Panc1 (cell line): ENCODE data around the gene FOXA3. TPM values are rescaled to one million over a fixed set of nuclear protein-coding genes. Genes with fewer than 3 reads are reported as not detected.

Experiments
- ATAC-seq: fragments of 200-7000 bp; cut with Tn5 transposase; 2 replicates; pipeline ENCODE4 v1.9.1; 2020; ENCODE audit warnings: mild to moderate bottlenecking, moderate library complexity
- BruUV-seq: library from RNA; stranded (reverse); fragments of 400-500 nt; replicated peaks from 2 replicates; lab custom pipeline; 2021; lab: Mats Ljungman, UMichigan
- CTCF ChIA-PET: fragments of 300-600 bp; sonication (Branson Sonifier 250); formaldehyde crosslinking; loops from one replicate; lab custom pipeline; 2022; ENCODE audit warnings: antibody characterized with exemption; lab: Charles Lee
- POLR2A ChIA-PET: fragments of 300-600 bp; sonication (Branson Sonifier 250); formaldehyde crosslinking; loops from one replicate; lab custom pipeline; 2022; ENCODE audit warnings: antibody characterized with exemption; lab: Charles Lee
- DNase-seq: peaks from one replicate; pipeline ENCODE4 v3.0.0-alpha.2; 2010; ENCODE audit warnings: low read depth, low spot score
- H3K27ac ChIP-seq: 2 replicates; pipeline ENCODE4 v1.5.1; 2011; ENCODE audit warnings: mild to moderate bottlenecking, low read length, inconsistent platforms
- H3K27me3 ChIP-seq: fragments of 200-500 bp; sonication (Bioruptor generic); 2 replicates; pipeline ENCODE4 v1.6.0; 2014; ENCODE audit warnings: low read length, inconsistent platforms; ENCODE audit not compliant: control insufficient read depth, insufficient read depth
- H3K36me3 ChIP-seq: fragments of 200-500 bp; sonication (Bioruptor generic); 2 replicates; pipeline ENCODE4 v1.5.1; 2014; ENCODE audit warnings: inconsistent platforms, mild to moderate bottlenecking, low read length, moderate library complexity; ENCODE audit not compliant: control insufficient read depth, insufficient read depth
- H3K4me1 ChIP-seq: 2 replicates; pipeline ENCODE4 v1.5.1; 2011; ENCODE audit warnings: inconsistent platforms, mild to moderate bottlenecking, low read length, moderate library complexity; ENCODE audit not compliant: control insufficient read depth, insufficient read depth
- H3K4me3 ChIP-seq, 2 experiments: 2 replicates each; pipeline ENCODE4 v1.5.1; 2011 to 2012; ENCODE audit warnings: low read depth in 2 of 2, low read length in 2 of 2, mild to moderate bottlenecking in 2 of 2, inconsistent platforms in 1 of 2, moderate library complexity in 1 of 2
- H3K9me3 ChIP-seq: fragments of 200-500 bp; sonication (Bioruptor generic); 2 replicates; pipeline ENCODE4 v1.5.1; 2014; ENCODE audit warnings: low read depth, mild to moderate bottlenecking, inconsistent platforms, low read length, moderate library complexity; ENCODE audit not compliant: control insufficient read depth, insufficient read depth
- CTCF ChIP-seq: fragments of 450-650 bp; IDR thresholded peaks from 2 replicates; pipeline ENCODE4 v1.5.1; 2017; ENCODE audit warnings: mild to moderate bottlenecking
- POLR2AphosphoS5 ChIP-seq: IDR thresholded peaks from 2 replicates; pipeline ENCODE4 v1.6.1; 2012; ENCODE audit warnings: mild to moderate bottlenecking, low read depth, low read length, moderate library complexity
- REST ChIP-seq, 2 experiments: IDR thresholded peaks; 2 replicates each; pipeline ENCODE4 v1.6.1; 2011 to 2012; ENCODE audit warnings: low read depth in 2 of 2, control low read depth in 1 of 2, low read length in 1 of 2, mild to moderate bottlenecking in 1 of 2, moderate library complexity in 1 of 2; ENCODE audit not compliant: insufficient read depth in 1 of 2
- SIN3A ChIP-seq: IDR thresholded peaks from 2 replicates; pipeline ENCODE4 v1.6.1; 2012; ENCODE audit warnings: low read depth, mild to moderate bottlenecking, low read length, moderate library complexity, borderline replicate concordance; ENCODE audit not compliant: insufficient read depth
- TCF7L2 ChIP-seq: IDR thresholded peaks from 2 replicates; pipeline ENCODE4 v1.6.1; 2011; ENCODE audit warnings: mild to moderate bottlenecking, low read depth, low read length, inconsistent platforms
- in situ Hi-C: cut with HindIII; loops from 2 replicates; pipeline ENCODE4 v1.10.0; 2016; ENCODE audit warnings: low sequenced_read_pairs, low pct_unique_long_range_greater_than_20kb
- intact Hi-C: fragments of 100-400 bp; cut with micrococcal nuclease; formaldehyde crosslinking; loops from one replicate; pipeline ENCODE4 v1.10.0; 2022; ENCODE audit not compliant: unreplicated experiment
- total RNA-seq: library from RNA; stranded (reverse); gene quantifications from one replicate; pipeline ENCODE4 v1.2.1, GENCODE V29; 2021; ENCODE audit not compliant: unreplicated experiment

FOXA3 gene
- total RNA-seq, 1 experiment from 2014 or later, result 0.26 TPM

GRCh38 chr19:45905011-45905410, 40.9 kb downstream of the FOXA3 start:
- CTCF ChIA-PET, result interaction anchor here (0.7 kb wide), 1 partner anchor 77 kb away, joined by 5 read pairs; no protein-coding TSS in a partner anchor
- DNase-seq, result no peak
- ATAC-seq, result no peak
- Histone ChIP-seq H3K27ac (no peak overlapping the region), H3K9me3 (no peaks in the 10 kb centered on the region), H3K4me3 (no peak overlapping the region), H3K36me3 (peaks cover 2% of the 10 kb centered on the region; the same call in 1 of the 2 replicates), H3K4me1 (peaks cover 3% of the 10 kb centered on the region), H3K27me3 (no peaks in the 10 kb centered on the region)
- intact Hi-C loops, result no loop called here
- BruUV-seq, result no TSS peak
- POLR2A ChIA-PET, result no interaction called here
- TF ChIP-seq SIN3A (no peak), POLR2AphosphoS5 (no peak), CTCF (no peak), REST (IDR thresholded peaks at IDR 0.05; ENCODE audit: insufficient read depth in 1 of 2, low read depth in 2 of 2, low read length in 1 of 2) (no peak), TCF7L2 (no peak)
- in situ Hi-C loops, result no loop called here

- no peak for DNase-seq
- Histone ChIP-seq H3K27ac (no peak overlapping the region), H3K4me3 (no peak overlapping the region), H3K4me1 (no peaks in the 10 kb centered on the region), H3K36me3 (peaks cover 2% of the 10 kb centered on the region; the same call in 1 of the 2 replicates), H3K9me3 (no peaks in the 10 kb centered on the region), H3K27me3 (no peaks in the 10 kb centered on the region)
- no peak for ATAC-seq
- in situ Hi-C loops (no loop called here), intact Hi-C loops (no loop called here)
- BruUV-seq, result no TSS peak
- ChIA-PET CTCF (no interaction called here), POLR2A (no interaction called here)
- TF ChIP-seq REST (IDR thresholded peaks at IDR 0.05; ENCODE audit: insufficient read depth in 1 of 2, low read depth in 2 of 2, low read length in 1 of 2) (no peak), POLR2AphosphoS5 (no peak), TCF7L2 (no peak), SIN3A (no peak), CTCF (no peak)
These were observed 42.1 kb downstream of the FOXA3 start for GRCh38 chr19:45906221-45906620.
